PC-9 (cell line): ENCODE measurements around the gene ATRNL1. TPM values are rescaled to one million over a fixed set of nuclear protein-coding genes. Genes with fewer than 3 reads are reported as not detected.

Experiments
- BruUV-seq: library from RNA; stranded (reverse); fragments of 400-500 nt; replicated peaks from 2 replicates; lab custom pipeline; 2021; lab: Mats Ljungman, UMichigan
- CTCF ChIA-PET: fragments of 300-600 bp; sonication (Branson Sonifier 250); formaldehyde crosslinking; loops from one replicate; lab custom pipeline; 2022; ENCODE audit warnings: antibody characterized with exemption; lab: Charles Lee
- POLR2A ChIA-PET: fragments of 300-600 bp; sonication (Branson Sonifier 250); formaldehyde crosslinking; loops from one replicate; lab custom pipeline; 2022; ENCODE audit warnings: antibody characterized with exemption; ENCODE audit not compliant: unreplicated experiment; lab: Charles Lee
- DNase-seq, 2 experiments: peaks; one replicate each; pipeline versions ENCODE4 v3.0.0 to v3.0.0-alpha.2; 2015 to 2022; ENCODE audit warnings: mixed read lengths in 1 of 2
- H2AFZ ChIP-seq: fragments of 200-600 bp; sonication (generic); 2 replicates; pipeline ENCODE4 v1.8.1; 2017; ENCODE audit warnings: antibody characterized with exemption
- H3F3A ChIP-seq: fragments of 200-600 bp; sonication (generic); 2 replicates; pipeline ENCODE4 v1.8.1; 2017; ENCODE audit warnings: antibody characterized with exemption, mild to moderate bottlenecking, low read depth; ENCODE audit not compliant: insufficient read depth
- H3K27ac ChIP-seq: fragments of 200-600 bp; sonication (generic); 2 replicates; pipeline ENCODE4 v1.6.1; 2016; ENCODE audit warnings: mixed run types
- H3K27me3 ChIP-seq: fragments of 200-600 bp; sonication (generic); 2 replicates; pipeline ENCODE4 v1.6.1; 2016; ENCODE audit warnings: low read depth, mixed run types; ENCODE audit not compliant: insufficient read depth
- H3K36me3 ChIP-seq: fragments of 200-600 bp; sonication (generic); 2 replicates; pipeline ENCODE4 v1.6.1; 2016; ENCODE audit warnings: low read depth, mixed run types
- H3K4me1 ChIP-seq: fragments of 200-600 bp; sonication (generic); replicated peaks from 2 replicates; pipeline ENCODE4 v1.6.1; 2016; ENCODE audit warnings: mixed run types; ENCODE audit not compliant: insufficient read depth
- H3K4me2 ChIP-seq: fragments of 200-600 bp; sonication (generic); 2 replicates; pipeline ENCODE4 v1.6.1; 2017; ENCODE audit warnings: mixed run types
- H3K4me3 ChIP-seq: fragments of 200-600 bp; sonication (generic); 2 replicates; pipeline ENCODE4 v1.6.1; 2016; ENCODE audit warnings: mixed run types
- H3K79me2 ChIP-seq: fragments of 200-600 bp; sonication (generic); 2 replicates; pipeline ENCODE4 v1.6.1; 2017; ENCODE audit warnings: low read depth, mixed run types
- H3K9me2 ChIP-seq: fragments of 200-600 bp; sonication (generic); 2 replicates; pipeline ENCODE4 v1.8.1; 2017; ENCODE audit warnings: mild to moderate bottlenecking; ENCODE audit not compliant: insufficient read depth
- H3K9me3 ChIP-seq: fragments of 200-600 bp; sonication (generic); 2 replicates; pipeline ENCODE4 v1.8.1; 2016; ENCODE audit warnings: low read depth; ENCODE audit not compliant: insufficient read depth
- H4K20me1 ChIP-seq: fragments of 200-600 bp; sonication (generic); 2 replicates; pipeline ENCODE4 v1.8.1; 2017; ENCODE audit not compliant: insufficient read depth
- CTCF ChIP-seq: fragments of 200-600 bp; sonication (generic); conservative IDR thresholded peaks from 2 replicates; pipeline ENCODE4 v1.6.1; 2017; ENCODE audit warnings: mixed run types, antibody characterized with exemption, mild to moderate bottlenecking, moderate library complexity
- EZH2 ChIP-seq: fragments of 200-600 bp; sonication (generic); IDR thresholded peaks from 2 replicates; pipeline ENCODE4 v1.8.0; 2017; ENCODE audit warnings: antibody characterized with exemption, low read depth
- intact Hi-C: fragments of 100-400 bp; cut with micrococcal nuclease; formaldehyde crosslinking; loops from one replicate; pipeline ENCODE4 v1.10.0; 2022; ENCODE audit not compliant: unreplicated experiment
- total RNA-seq: library from RNA; stranded (reverse); gene quantifications from 2 replicates; pipeline ENCODE4 v1.2.3, GENCODE V29; 2021

ATRNL1 gene
- total RNA-seq, 1 experiment from 2014 or later: not detected

- BruUV-seq: no TSS peak
- no peak for DNase-seq
- Histone ChIP-seq H3F3A (no peaks in the 10 kb centered on the region), H2AFZ (no peak overlapping the region), H3K4me3 (no peak overlapping the region), H3K9me3 (no peaks in the 10 kb centered on the region), H4K20me1 (no peaks in the 10 kb centered on the region), H3K4me1 (no peaks in the 10 kb centered on the region), H3K9me2 (no peaks in the 10 kb centered on the region), H3K27ac (no peak overlapping the region), H3K36me3 (no peaks in the 10 kb centered on the region), H3K27me3 (no peaks in the 10 kb centered on the region), H3K4me2 (no peak overlapping the region), H3K79me2 (no peaks in the 10 kb centered on the region)
- no peak for TF ChIP-seq CTCF
- TF ChIP-seq EZH2: no peak
- ChIA-PET POLR2A (no interaction called here), CTCF (no interaction called here)
- intact Hi-C loops: no loop called here
These were observed 556.1 kb downstream of the ATRNL1 start for GRCh38 chr10:115649217-115649616.

GRCh38 chr10:115653473-115653872, 560.3 kb downstream of the ATRNL1 start:
- no peak overlapping the region for H3K27ac ChIP-seq
- H3F3A ChIP-seq: no peaks in the 10 kb centered on the region
- DNase-seq: no peak
- no peak overlapping the region for H2AFZ ChIP-seq
- no peaks in the 10 kb centered on the region for H3K4me1 ChIP-seq
- ChIA-PET POLR2A (no interaction called here), CTCF (no interaction called here)
- H3K36me3 ChIP-seq: no peaks in the 10 kb centered on the region
- no peaks in the 10 kb centered on the region for H3K27me3 ChIP-seq
- intact Hi-C loops: no loop called here
- no peaks in the 10 kb centered on the region for H3K9me3 ChIP-seq
- TF ChIP-seq CTCF: no peak
- TF ChIP-seq EZH2: no peak
- H4K20me1 ChIP-seq: no peaks in the 10 kb centered on the region
- no peak overlapping the region for H3K4me3 ChIP-seq
- no peaks in the 10 kb centered on the region for H3K9me2 ChIP-seq
- no TSS peak for BruUV-seq
- H3K4me2 ChIP-seq: no peak overlapping the region
- H3K79me2 ChIP-seq: no peaks in the 10 kb centered on the region

- CTCF ChIA-PET: no interaction called here
- TF ChIP-seq EZH2: no peak
- no peak for TF ChIP-seq CTCF
- DNase-seq: no peak
These were observed 561.8 kb downstream of the ATRNL1 start for GRCh38 chr10:115654961-115655360.

More at GRCh38 chr10:115654961-115655360, 561.8 kb downstream of the ATRNL1 start:
- H3K27me3 ChIP-seq: no peaks in the 10 kb centered on the region
- H4K20me1 ChIP-seq: no peaks in the 10 kb centered on the region
- no peaks in the 10 kb centered on the region for H3K9me2 ChIP-seq
- no TSS peak for BruUV-seq
- H3K79me2 ChIP-seq: no peaks in the 10 kb centered on the region
- no peak overlapping the region for H3K4me3 ChIP-seq
- no peak overlapping the region for H2AFZ ChIP-seq
- intact Hi-C loops: no loop called here
- H3K9me3 ChIP-seq: no peaks in the 10 kb centered on the region
- no peak overlapping the region for H3K4me2 ChIP-seq
- H3K4me1 ChIP-seq: no peaks in the 10 kb centered on the region
- H3K36me3 ChIP-seq: no peaks in the 10 kb centered on the region
- no peaks in the 10 kb centered on the region for H3F3A ChIP-seq
- no peak overlapping the region for H3K27ac ChIP-seq
- POLR2A ChIA-PET: no interaction called here
